Activated naive CD4-positive, alpha-beta T cell treated with anti-CD3 and anti-CD28 coated beads, Interleukin-2, amount 10 ng/mL, durations not matched to agents 7 days and 5 days (primary cell): ENCODE results near the gene GPC6.
"Not testable (repeated sequence)": the region's sequence is repeated elsewhere in the genome, so short reads cannot be mapped to it uniquely, and the experiment has no call there.

Experiments used
- CTCF ChIA-PET: fragments of 350-600 bp; sonication (Branson Sonifier 250); formaldehyde crosslinking; loops from one replicate; lab custom pipeline; 2021; ENCODE audit warnings: antibody characterized with exemption; lab: Charles Lee
- DNase-seq: peaks from one replicate; pipeline ENCODE4 v3.0.0-alpha.2; 2020
- H3K27ac Mint-ChIP-seq: one replicate; pipeline ENCODE4 v1.8.0; 2021; ENCODE audit warnings: mild to moderate bottlenecking, moderate library complexity, mixed read lengths
- H3K27me3 Mint-ChIP-seq: one replicate; pipeline ENCODE4 v1.8.0; 2021; ENCODE audit warnings: mild to moderate bottlenecking, mixed read lengths
- H3K36me3 Mint-ChIP-seq: one replicate; pipeline ENCODE4 v1.8.0; 2021; ENCODE audit warnings: mixed read lengths
- H3K4me1 Mint-ChIP-seq: one replicate; pipeline ENCODE4 v1.8.0; 2021; ENCODE audit warnings: mixed read lengths
- H3K4me3 Mint-ChIP-seq: one replicate; pipeline ENCODE4 v1.8.0; 2021; ENCODE audit warnings: mild to moderate bottlenecking, moderate library complexity, mixed read lengths
- H3K9me3 Mint-ChIP-seq: one replicate; pipeline ENCODE4 v1.8.0; 2021; ENCODE audit warnings: mixed read lengths

Gene GPC6

GRCh38 chr13:94188201-94188854 is 961.7 kb downstream of the GPC6 start:
- no peak for DNase-seq
- no peaks in the 10 kb centered on the region for H3K4me1 Mint-ChIP-seq
- CTCF ChIA-PET, result no interaction called here
- no peaks in the 10 kb centered on the region for H3K27me3 Mint-ChIP-seq
- no peaks in the 10 kb centered on the region for H3K36me3 Mint-ChIP-seq
- no peak overlapping the region for H3K4me3 Mint-ChIP-seq
- no peaks in the 10 kb centered on the region for H3K9me3 Mint-ChIP-seq
- no peak overlapping the region for H3K27ac Mint-ChIP-seq

DNA sequence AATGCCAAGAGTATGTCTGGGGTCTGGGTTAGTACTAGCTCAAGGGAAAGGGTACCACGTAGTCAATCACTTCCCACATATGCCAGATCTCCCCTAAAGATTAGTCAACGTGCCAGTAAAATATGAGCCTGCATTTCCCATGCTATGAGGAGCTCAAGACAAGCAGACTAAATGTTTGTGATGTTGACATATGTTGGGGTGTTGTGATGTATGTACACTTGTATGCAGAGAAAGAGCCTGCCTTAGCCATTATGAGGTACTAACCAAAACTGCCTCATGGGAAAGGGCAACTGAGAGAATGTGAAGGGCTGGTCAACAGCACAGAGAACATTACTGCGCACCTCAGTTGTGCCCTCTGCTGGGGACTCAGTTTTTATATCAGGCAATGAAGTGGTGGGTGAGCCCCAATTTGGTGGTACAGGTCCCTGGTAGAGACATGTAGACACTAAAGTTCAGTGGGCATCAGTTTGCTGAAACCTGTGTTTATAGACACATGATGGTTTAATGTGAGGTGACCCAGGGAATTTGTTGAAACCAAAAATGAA is 965.9 kb downstream of the GPC6 start:
- DNase-seq, result no peak
- H3K4me3 Mint-ChIP-seq, result no peak overlapping the region
- no peaks in the 10 kb centered on the region for H3K27me3 Mint-ChIP-seq
- H3K36me3 Mint-ChIP-seq, result no peaks in the 10 kb centered on the region
- no peaks in the 10 kb centered on the region for H3K9me3 Mint-ChIP-seq
- no peaks in the 10 kb centered on the region for H3K4me1 Mint-ChIP-seq
- H3K27ac Mint-ChIP-seq, result no peak overlapping the region
- CTCF ChIA-PET, result interaction anchor here (0.6 to 1.4 kb wide), 2 partner anchors 13 to 182 kb away, joined by 3 read pairs; no protein-coding TSS in a partner anchor

GRCh38 chr13:94195715-94196114 is 969.1 kb downstream of the GPC6 start:
- Mint-ChIP-seq H3K36me3 (no peaks in the 10 kb centered on the region), H3K27ac (no peak overlapping the region), H3K4me1 (no peaks in the 10 kb centered on the region), H3K4me3 (no peak overlapping the region), H3K27me3 (no peaks in the 10 kb centered on the region), H3K9me3 (no peaks in the 10 kb centered on the region)
- DNase-seq, result no peak
- CTCF ChIA-PET, result no interaction called here

GRCh38 chr13:94196413-94196812 is 969.8 kb downstream of the GPC6 start:
- Mint-ChIP-seq H3K4me1 (no peaks in the 10 kb centered on the region), H3K4me3 (no peak overlapping the region), H3K9me3 (no peaks in the 10 kb centered on the region), H3K36me3 (no peaks in the 10 kb centered on the region), H3K27ac (no peak overlapping the region), H3K27me3 (no peaks in the 10 kb centered on the region)
- CTCF ChIA-PET, result no interaction called here
- DNase-seq, result no peak

- DNase-seq, result no peak
- Mint-ChIP-seq H3K4me3 (no peak overlapping the region), H3K27me3 (no peaks in the 10 kb centered on the region), H3K4me1 (no peaks in the 10 kb centered on the region), H3K27ac (no peak overlapping the region), H3K9me3 (no peaks in the 10 kb centered on the region), H3K36me3 (no peaks in the 10 kb centered on the region)
- CTCF ChIA-PET, result no interaction called here
Measured at GRCh38 chr13:94198681-94199080, 972.1 kb downstream of the GPC6 start.

DNA sequence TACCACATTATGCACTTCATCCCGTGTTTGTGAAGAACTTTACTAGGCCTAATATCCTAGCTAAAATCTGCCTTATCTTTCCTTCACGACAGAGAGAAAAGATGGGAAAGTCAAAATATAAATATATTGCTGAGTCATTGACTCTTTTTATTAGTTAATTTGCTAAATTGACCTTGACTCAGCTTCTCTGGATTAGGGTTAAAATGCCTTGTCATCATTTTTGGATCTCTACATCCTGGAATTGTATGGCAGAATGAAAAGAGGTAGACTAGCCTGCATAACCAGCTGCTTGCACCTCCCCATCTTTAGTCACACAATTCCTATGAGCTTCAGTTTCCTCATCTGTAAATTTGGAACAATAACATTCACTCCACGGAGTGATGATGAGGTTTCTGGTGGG is 972.5 kb downstream of the GPC6 start:
- DNase-seq, result no peak
- CTCF ChIA-PET, result no interaction called here
- H3K4me1 Mint-ChIP-seq, result no peaks in the 10 kb centered on the region
- no peak overlapping the region for H3K27ac Mint-ChIP-seq
- H3K27me3 Mint-ChIP-seq, result no peaks in the 10 kb centered on the region
- no peaks in the 10 kb centered on the region for H3K36me3 Mint-ChIP-seq
- no peak overlapping the region for H3K4me3 Mint-ChIP-seq
- no peaks in the 10 kb centered on the region for H3K9me3 Mint-ChIP-seq

DNA sequence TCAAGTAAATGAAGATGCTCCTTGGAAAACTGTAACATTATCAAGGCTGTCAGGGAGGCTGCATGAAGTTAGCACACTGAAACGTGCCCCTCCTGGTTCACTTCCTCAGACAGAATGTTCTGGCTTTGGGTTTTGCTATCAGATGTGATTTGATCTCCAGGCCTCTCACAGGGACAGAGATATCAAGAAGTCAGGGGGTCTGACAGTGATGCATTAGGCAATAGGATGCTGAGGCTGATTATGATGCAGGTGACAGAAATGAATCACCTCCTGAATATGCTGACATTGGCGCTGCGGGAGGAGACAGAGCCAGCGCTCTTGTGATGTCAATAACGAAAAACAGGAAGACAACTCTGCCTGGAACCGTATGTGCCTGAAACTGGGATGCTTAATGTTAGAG is 974.4 kb downstream of the GPC6 start:
- no peaks in the 10 kb centered on the region for H3K4me1 Mint-ChIP-seq
- H3K36me3 Mint-ChIP-seq, result no peaks in the 10 kb centered on the region
- DNase-seq, result no peak
- H3K27me3 Mint-ChIP-seq, result no peaks in the 10 kb centered on the region
- no peak overlapping the region for H3K27ac Mint-ChIP-seq
- no peak overlapping the region for H3K4me3 Mint-ChIP-seq
- CTCF ChIA-PET, result no interaction called here
- no peaks in the 10 kb centered on the region for H3K9me3 Mint-ChIP-seq

DNA sequence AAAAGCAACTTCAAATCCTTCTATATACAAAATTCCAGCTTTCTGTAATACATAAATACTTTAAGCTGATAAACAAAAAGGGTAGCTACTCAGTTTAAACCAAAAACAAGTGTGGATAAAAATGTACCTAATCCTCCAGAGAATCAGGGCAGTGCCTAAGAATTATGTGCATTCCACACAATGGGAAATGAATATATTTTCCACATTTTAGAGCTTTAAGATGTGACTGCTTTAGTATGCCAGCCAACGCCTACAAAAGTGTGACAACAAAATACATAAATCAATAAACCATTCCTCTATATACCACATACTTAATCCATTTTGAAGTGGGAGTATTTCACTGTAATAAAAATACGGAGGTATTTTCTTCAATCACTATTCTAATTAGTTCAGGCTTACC is 977.6 kb downstream of the GPC6 start:
- Mint-ChIP-seq H3K4me1 (no peaks in the 10 kb centered on the region), H3K27me3 (no peaks in the 10 kb centered on the region), H3K9me3 (no peaks in the 10 kb centered on the region), H3K36me3 (no peaks in the 10 kb centered on the region), H3K27ac (no peak overlapping the region), H3K4me3 (no peak overlapping the region)
- CTCF ChIA-PET, result no interaction called here
- no peak for DNase-seq

DNA sequence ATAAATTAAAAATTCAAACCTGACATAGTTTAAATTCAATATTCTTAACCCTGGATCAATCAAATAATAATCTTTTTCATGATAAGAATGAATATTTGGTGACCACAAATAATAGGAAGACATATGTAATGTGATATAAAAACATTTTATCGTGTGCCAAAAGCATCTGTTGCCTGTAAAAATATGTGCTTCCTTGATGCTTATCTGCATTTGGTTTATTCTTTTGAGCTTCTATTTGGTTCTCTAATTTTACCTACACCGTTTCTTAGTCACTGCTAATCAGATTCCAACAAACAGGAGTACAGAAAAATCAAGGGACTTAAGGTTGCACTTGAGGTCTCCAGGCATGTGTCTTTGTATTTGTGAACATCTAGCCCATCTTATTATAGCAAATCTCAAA is 978.3 kb downstream of the GPC6 start:
- Mint-ChIP-seq H3K27ac (no peak overlapping the region), H3K27me3 (no peaks in the 10 kb centered on the region), H3K9me3 (no peaks in the 10 kb centered on the region), H3K4me1 (no peaks in the 10 kb centered on the region), H3K36me3 (no peaks in the 10 kb centered on the region), H3K4me3 (no peak overlapping the region)
- DNase-seq, result no peak
- CTCF ChIA-PET, result no interaction called here

DNA sequence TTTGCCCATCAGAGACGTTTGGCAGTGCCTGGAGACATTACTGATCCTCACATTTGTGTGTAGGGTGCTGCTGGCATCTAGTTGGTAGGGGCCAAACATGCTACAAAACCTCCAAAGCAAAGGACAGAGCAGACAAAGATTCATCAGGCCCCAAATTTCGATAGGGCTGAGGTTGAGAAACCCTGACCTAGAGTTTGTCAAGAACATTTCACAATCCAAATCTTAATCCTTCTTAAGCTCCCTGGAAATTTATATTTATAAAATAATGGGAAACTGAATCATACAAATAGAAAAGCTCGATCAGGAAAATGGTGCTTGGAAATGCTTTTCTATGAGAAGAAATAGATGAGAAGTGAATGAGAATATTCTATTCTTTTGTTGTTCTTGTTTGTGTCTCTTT is 979.3 kb downstream of the GPC6 start:
- Mint-ChIP-seq H3K27ac (no peak overlapping the region), H3K4me1 (no peaks in the 10 kb centered on the region), H3K36me3 (no peaks in the 10 kb centered on the region), H3K4me3 (no peak overlapping the region), H3K27me3 (no peaks in the 10 kb centered on the region), H3K9me3 (no peaks in the 10 kb centered on the region)
- CTCF ChIA-PET, result interaction anchor here (1.1 kb wide), 1 partner anchor 12 kb away, joined by 3 read pairs; no protein-coding TSS in a partner anchor
- no peak for DNase-seq

DNA sequence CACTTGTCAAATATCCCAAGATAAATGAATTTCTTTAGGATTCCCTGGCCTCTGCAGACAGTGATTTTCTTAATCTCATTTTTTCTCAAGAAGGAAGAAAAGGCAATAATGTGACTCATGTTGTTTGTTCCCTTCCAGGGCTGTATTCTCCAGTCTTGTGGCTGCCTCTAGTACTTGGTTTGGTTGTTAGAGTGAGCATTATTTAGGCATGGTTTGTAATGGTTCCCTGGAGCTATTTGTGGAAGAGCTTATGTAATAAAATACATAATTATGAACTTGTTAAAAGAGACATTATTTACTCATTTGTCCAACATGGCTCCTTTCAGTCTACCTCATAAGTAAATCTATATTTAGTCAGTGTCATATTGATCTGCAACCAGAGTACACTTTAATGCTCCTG is 982.5 kb downstream of the GPC6 start:
- H3K9me3 Mint-ChIP-seq, result no peaks in the 10 kb centered on the region
- no peak overlapping the region for H3K27ac Mint-ChIP-seq
- CTCF ChIA-PET, result no interaction called here
- H3K4me3 Mint-ChIP-seq, result no peak overlapping the region
- no peaks in the 10 kb centered on the region for H3K36me3 Mint-ChIP-seq
- no peaks in the 10 kb centered on the region for H3K27me3 Mint-ChIP-seq
- H3K4me1 Mint-ChIP-seq, result no peaks in the 10 kb centered on the region
- DNase-seq, result no peak

- H3K27me3 Mint-ChIP-seq, H3K4me1 Mint-ChIP-seq, DNase-seq, H3K9me3 Mint-ChIP-seq, H3K4me3 Mint-ChIP-seq, H3K36me3 Mint-ChIP-seq, H3K27ac Mint-ChIP-seq: not testable (repeated sequence)
- CTCF ChIA-PET, result interaction anchor here (0.8 kb wide), 1 partner anchor 375 kb away, joined by 3 read pairs; no protein-coding TSS in a partner anchor
Measured at GRCh38 chr13:94209913-94210312, 983.3 kb downstream of the GPC6 start.

DNA sequence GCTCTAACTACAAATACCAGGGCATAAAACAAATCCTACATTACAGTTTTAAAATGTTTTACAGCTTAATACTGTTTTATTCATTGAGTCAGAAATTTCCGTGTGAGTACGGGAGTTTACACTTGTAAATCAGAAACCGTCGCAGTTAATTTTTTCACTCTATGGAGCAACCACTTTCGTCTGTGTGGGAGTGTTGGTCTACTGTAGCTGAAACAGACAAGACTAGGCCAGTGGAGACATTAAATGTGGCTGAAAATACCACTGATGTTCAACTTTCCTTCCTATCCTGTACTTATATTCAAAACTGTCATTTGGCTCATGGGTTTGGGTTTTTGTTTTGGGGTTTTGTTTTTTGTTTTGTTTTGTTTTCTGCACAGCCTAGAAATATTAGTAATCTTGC is 984.2 kb downstream of the GPC6 start:
- Mint-ChIP-seq H3K9me3 (no peaks in the 10 kb centered on the region), H3K36me3 (no peaks in the 10 kb centered on the region), H3K27me3 (no peaks in the 10 kb centered on the region), H3K27ac (no peak overlapping the region), H3K4me1 (no peaks in the 10 kb centered on the region), H3K4me3 (no peak overlapping the region)
- CTCF ChIA-PET, result no interaction called here
- no peak for DNase-seq

- no peaks in the 10 kb centered on the region for H3K4me1 Mint-ChIP-seq
- CTCF ChIA-PET, result no interaction called here
- no peaks in the 10 kb centered on the region for H3K27me3 Mint-ChIP-seq
- H3K27ac Mint-ChIP-seq, result no peak overlapping the region
- no peaks in the 10 kb centered on the region for H3K36me3 Mint-ChIP-seq
- H3K9me3 Mint-ChIP-seq, result no peaks in the 10 kb centered on the region
- no peak for DNase-seq
- no peak overlapping the region for H3K4me3 Mint-ChIP-seq
Measured at GRCh38 chr13:94212196-94212595, 985.6 kb downstream of the GPC6 start.

GRCh38 chr13:94214121-94214520 is 987.5 kb downstream of the GPC6 start:
- no peaks in the 10 kb centered on the region for H3K27me3 Mint-ChIP-seq
- DNase-seq, result no peak
- H3K27ac Mint-ChIP-seq, result no peak overlapping the region
- H3K4me3 Mint-ChIP-seq, result no peak overlapping the region
- no peaks in the 10 kb centered on the region for H3K4me1 Mint-ChIP-seq
- CTCF ChIA-PET, result no interaction called here
- no peaks in the 10 kb centered on the region for H3K9me3 Mint-ChIP-seq
- H3K36me3 Mint-ChIP-seq, result no peaks in the 10 kb centered on the region
